Umbilical cord (tissue), 2 donors: ENCODE data around the gene CENPE. TPM values are rescaled to one million over a fixed set of nuclear protein-coding genes. Genes with fewer than 3 reads are reported as not detected.

Source experiments
- DNase-seq: peaks from one replicate; pipeline ENCODE4 v3.0.0-alpha.2; 2015; ENCODE audit warnings: low spot score
- total RNA-seq: library from RNA; depleted of rRNA; stranded (reverse); fragments of >200 nt; gene quantifications from one replicate; pipeline ENCODE4 v1.2.3, GENCODE V29; 2014; ENCODE audit warnings: low replicate concordance; ENCODE audit not compliant: insufficient read depth

Gene CENPE
- total RNA-seq, 1 donor from 2014 or later, result 4.3 TPM

DNA sequence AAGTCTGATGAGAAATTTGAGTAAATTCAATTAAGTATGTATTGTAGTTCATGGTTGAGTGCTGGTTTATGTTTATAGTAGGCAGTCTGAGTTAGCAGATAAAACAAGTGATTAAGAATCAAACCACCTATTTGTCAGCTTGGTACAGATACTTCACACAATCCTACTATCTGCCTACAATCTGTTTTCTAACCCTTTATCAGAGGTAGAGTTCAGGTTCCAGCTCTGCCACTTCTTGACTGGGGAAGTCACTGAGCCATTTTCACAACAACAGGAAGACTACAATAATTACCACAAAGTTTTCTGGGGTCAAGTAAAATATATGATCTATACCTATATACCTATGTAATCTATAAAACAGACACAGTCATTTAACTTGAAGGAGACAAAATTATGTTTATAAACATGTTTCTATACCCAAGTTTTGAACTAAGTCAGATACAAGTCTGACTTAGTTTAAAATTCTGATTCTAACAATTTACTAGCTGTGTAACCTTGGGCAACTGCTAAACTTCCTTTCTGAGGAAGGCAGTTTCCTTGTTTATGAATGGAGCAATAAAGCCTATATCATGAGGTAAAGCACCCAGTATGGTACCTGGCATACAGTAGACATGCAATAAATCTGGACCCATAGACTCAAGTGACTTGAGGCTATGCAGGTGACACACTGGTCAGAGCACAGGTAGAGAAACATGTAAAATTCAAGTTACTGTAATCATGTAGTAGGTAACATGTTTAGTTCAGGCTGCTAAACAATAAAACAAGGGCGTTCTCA is 61.3 kb downstream of the CENPE start:
- no peak for DNase-seq

DNA sequence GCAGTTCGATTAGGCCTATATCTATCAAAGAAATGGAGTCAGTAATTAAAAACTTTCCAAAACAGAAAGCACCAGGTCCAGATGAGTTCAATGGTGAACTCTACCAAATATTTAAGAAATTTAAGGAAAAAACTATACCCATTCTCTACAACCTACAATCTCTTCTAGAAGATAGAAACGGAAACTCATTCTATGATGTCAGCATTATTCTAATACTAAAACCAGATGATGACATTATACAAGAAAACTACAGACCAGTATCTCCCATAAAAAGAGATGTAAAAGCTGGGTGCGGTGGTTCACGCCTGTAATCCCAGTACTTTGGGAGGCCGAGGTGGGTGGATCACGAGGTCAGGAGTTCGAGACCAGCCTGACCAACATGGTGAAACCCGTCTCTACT is 69.0 kb downstream of the CENPE start:
- DNase-seq, result no peak

DNA sequence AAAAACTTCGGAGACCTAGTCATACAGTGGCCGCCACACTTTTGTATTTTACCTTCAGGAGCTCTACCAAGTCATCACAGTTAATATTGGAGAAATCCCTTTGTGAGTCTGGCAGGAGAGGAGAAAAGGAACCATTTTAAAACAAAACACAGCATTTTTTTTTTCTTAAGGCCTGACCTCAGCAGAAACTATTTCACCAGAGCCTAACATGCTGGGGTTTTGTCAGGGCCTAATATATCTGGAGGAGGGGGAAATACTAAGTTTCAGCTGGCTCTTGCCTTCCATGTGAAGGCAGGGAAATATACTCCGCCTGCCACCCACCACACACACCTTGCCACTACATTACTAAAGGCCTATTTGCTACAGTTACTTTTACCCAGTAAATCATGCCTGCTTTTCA is 72.0 kb downstream of the CENPE start:
- no peak for DNase-seq

DNA sequence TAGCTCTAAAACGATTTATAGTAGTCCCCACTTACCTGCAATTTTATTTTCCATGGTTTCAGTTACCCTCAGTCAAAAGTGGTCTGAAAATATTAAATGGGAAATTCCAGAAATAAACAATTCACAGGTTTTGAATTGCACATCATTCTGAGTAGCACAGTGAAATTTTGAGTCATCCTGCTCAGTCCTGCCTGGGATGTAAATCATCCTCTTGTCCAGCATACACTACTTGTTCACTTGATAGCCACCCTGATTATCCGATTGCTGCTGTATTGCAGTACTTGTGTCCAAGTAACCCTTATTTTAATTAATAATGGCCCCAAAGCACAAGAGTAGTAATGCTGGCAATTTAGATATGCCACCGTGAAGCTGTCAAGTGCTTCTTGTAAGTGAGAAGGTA is 75.0 kb downstream of the CENPE start:
- DNase-seq, result no peak

DNA sequence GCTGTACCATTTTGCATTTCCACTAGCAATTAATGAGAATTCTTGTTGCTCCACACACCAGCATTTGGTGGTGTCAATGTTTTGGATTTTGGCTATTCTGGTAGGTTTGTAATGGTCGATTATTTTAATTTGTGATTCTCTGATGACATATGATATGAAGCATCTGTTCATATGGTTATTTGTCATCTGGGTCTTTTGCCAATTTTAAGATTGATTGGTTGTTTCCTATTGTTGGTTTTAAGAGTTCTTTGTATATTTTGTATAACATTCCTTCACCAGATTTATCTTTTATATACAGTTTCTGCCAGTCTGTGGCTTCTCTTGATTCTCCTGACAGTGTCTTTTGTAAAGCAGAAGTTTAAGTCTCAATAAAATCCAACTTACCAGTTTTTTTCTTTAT is 80.0 kb downstream of the CENPE start:
- no peak for DNase-seq

DNA sequence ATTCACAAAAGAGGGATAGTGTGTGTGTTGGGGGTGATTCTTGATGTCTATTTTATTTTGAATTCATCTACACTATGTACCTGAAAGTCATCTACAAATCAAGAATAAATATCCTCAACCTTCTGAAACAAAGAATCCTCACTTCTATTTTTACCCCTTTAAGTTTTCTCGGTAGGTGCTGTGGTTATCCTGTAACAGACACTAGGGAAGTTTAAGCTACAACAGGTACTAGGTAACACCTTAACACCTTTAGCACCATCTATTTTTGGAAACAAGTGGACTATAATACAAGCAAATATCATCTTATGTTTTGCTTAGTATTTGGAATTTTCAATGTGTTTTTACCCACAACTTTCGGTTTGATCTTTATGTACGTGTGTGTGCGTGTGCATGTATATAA is 86.5 kb downstream of the CENPE start:
- no peak for DNase-seq

DNA sequence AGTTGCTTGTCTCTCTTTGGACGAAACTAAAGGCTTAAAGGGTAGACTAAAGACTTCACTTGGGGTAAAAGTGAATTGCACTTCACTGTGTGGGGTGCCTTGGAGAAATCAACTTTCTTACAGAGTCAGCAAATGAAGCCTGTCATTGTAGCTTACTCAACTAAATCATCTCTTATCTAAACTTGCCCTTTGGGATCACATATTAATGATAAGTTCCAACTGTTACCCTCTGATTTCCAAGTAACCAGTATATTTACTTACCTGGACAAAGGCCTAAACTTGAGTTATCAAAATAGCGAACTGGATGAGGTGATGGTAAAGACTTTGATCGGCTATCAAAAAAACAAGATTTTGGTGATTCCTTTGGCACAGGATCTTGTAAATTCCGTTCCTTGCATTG is 89.6 kb downstream of the CENPE start:
- DNase-seq, result no peak

DNA sequence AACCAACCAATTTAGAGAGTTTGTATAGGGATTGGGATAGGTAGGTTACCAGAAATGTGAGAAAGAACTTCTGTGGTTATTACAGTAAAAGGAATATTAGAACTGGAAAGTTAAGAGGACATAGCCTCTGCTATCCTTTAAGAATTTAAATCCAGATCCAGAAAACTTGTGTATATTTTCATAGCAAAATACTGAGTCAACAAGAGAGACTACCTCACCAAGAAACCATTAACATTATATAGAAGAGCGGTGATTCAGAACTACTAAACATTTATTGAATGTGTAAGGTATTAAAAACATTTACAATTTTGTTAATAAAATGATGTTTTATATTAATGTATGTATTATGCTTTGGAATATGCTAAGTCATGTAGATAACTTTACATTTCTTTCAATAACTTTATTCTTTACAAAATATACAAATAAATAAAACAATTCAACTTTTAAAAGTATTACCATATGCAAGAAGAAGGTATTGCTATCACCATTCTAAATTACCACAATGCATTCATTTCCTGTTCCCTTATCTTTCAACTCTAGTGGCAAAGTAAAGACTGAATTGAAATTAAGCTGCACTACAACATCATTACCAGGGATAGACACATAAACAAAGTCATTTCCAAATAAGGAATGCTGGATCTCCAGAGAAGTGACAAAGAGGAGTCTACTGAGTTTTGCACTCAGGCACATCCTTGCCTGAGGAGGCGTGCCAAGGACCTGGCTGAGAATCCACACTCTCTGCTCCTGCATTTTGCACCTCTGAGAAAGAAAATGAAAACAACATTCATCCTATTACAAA is 92.4 kb downstream of the CENPE start:
- no peak for DNase-seq

DNA sequence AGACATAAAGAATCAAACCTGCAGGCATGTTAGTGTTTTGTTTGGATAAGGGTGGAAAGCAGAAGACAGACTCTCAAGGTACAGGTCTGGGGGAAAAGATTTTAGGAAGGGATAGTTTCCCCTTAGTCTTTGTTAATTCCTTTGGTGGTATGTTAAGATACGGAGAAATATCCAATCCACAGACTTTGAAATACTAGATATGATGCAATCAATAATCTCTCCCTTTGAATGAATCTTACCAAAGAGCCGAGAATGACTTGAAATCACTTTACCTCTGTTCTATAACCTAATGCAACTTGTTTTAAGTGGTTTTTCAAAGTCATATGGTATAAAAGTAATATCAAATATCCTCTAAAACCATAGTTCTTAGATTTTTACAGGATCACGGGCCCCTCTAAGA is 93.3 kb downstream of the CENPE start:
- DNase-seq, result no peak

DNA sequence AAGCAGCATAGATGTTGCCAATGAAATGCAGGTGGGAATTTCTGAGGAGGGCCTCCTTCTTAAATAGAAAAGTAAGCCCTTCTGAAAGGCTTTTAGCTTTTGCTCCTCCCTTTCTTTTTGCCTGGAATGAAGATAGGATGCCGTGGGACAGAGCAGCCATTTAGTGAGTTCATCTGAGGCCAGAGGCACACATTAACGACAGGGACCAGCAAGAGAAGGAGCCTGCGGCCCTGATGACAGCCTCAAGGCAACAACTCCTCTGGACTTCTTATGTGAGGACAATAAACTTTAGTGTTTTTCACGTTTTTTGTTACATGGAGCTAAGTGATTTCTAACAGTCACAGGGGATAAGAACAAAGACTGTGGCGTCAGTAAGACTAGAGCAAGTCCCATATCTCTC is 97.5 kb downstream of the CENPE start:
- DNase-seq, result no peak

DNA sequence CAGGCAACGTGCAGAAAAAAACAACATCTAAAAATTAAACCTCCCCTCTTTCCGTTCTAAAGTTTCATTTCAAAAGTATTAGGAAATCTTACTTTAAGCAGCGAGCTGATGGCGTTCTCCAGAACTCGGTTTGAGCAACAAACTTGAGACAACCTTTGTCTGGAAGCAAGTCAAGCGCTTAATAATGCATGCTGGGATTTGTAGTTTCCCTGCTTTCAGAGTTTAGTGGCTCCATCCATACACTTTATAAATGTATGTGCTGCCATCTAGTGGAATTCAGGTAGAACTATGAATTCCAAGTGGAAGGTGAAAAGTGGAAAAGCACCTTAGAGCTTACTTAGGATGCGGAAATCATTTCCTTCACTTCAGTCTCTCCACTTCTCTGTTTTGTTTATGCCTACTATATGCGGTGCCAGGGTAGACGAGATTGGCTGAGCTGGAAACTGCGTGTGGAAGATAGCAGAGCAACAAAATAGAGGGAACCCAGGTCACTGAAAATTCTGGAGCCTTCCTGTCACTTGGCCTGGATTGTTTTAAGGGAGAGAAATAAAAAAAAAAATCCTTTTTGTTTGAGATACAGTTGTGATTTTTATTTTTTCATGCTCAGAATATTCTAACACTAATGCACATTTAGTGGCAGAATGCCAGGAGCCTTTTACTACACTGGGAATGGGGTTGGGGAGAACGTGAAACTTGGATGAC is 98.3 kb downstream of the CENPE start, which contains the start of gene BDH2:
Gene BDH2 (minus strand): TSS at position 144 of the 702 bp plus-strand sequence. CDS start 3,580 bp downstream, outside the sequence.
- peak; percentile 97 for DNase-seq

DNA sequence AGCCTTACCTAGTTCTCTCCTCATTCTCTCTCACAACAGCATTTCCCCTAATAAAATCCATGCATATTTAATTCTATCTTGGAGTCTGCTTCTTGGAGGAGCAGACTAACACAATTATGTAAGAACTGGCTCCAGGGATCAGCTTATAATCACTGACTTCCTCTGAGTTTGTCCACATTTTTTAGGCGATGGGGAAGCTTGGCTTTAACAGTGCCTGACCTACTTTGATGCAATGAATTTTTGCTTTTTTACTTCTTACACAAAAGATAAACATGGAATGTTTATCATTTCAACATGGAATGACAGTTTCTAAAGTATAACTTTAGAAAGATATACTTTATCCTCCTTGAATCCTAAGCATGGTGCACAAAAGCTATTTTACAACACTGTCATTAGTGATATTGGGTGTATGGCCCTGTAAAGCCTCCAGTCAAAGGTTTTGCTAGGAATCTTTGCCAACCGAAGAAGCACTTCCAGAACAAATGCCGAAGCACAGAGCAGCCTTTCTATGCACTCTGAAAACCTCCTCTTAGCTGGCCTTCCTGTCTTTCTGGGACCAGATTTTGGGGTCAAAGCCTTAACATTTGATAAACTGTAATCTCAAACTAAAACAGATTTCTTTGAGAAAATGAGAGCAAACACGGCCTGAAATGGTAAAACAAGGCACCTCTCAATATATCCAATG is 99.2 kb downstream of the CENPE start:
- DNase-seq, result peak; percentile 66

DNA sequence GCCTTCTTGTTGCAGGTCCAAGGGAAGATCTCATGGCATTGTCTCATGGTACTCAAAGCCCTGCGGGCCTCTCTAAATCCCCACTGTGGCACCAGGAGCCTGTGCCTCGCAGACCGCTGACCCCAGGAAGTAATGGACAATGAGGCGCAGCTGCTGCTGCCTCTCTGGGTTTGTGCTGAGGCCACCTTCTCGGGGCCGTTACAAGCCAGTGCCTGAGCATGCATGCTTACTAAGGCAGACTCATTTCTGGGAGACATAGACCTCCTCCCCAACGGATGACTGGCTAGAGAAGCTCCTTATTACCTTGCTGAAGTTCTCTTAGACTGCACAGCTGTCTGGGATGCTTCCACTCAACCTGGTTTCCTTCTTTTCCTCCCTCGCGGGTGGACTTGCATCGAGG is 99.8 kb downstream of the CENPE start:
- DNase-seq, result no peak

DNA sequence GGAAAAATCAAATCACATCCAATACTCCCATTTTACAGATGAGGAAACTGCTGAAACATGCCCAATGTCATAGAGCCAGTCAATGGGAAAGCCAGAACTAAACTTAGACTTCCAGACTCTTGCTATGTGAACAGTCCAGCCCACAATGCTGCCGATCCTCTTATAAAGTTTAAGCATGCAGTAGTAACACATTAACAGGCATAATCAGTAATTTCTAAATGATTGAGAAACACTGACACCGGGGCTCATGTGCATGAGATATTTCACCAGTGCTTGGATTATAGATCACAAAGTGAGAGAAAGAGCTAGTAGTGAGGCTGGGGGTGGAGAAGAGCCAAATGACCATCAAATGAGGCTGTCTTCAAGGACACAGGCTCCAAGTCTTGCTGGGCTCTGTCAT is 101.0 kb downstream of the CENPE start:
- DNase-seq, result no peak

DNA sequence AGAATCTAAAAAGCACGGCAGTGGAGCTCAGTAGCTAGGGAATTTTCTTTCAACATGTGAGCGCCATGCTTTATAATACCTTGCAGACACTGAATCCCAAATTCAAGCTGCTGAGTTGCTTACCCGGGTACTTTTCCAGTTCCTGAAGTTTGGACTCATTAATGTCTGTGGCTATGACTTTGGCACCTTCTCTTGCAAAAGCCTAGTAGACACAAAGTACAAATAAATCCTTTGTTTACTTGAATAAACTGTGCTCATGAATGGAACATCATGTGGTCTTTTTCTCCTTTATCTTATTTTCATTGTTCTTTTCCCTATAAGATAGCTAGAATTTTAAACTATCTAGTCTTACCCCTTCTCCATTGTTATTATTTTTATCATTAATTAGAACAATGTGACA is 103.1 kb downstream of the CENPE start:
- no peak for DNase-seq

DNA sequence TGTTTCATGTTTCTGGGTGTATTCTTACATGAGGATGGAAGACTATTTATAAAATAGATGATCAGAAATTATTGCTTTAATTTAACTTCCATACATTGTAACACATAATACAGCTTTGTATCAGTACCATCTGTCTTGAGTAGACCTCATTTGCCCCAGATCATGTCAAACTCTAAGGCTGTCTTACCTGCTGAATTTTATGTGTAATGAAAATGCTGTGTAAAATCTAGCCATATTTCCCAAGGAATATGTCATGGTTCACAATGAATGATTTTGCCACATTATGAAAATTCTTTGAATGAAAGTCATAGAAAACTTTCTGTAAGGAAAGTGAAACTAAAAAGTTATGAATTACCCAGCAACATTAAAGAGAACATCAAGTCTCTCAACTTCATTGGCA is 105.9 kb downstream of the CENPE start:
- DNase-seq, result no peak

DNA sequence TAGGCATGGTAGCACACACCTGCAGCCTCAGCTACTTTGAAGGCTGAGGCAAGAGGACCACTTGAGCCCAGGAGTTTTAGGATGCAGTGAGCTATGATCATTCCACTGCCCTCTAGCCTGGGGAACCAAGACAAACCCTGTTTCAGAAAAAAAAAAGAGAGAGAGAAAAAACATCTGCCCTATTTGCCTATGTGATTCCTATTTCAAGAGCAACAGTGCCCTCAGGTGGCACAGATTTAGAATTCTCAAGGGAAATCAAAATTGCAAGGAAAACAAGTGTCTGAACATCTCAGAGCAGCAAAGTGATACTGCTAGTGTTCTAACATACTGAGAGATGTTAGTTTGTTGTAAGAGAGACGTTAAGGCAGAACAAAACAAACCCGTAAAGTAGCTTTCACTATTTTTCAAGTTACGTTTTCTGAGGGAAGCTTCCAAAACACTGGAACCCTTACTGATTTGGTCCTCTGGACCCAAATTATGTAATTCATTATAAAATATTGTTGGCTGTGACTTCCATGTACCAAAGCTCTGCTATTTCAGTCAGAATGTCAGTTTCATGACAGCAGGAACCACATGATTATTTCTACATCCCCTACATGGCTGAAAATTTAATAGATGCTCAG is 106.4 kb downstream of the CENPE start:
- peak; percentile 64 for DNase-seq

DNA sequence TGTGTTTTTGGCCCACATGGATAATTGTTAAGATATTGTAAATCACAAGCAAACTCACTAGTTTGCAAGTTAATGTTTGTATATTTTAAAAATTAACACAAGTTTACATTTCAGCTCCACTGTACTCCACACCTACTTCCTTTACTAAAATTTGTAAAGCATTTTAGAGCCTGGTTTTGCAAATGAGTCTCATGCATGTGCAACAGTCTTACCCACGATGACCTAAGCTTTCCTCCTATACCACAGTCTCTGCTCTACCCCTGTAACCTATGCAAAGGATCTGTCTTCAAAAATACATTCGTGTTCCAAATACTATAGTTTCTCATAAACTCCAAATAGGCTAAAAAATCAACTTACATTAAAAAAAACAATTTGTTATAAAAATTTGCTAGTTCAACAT is 108.7 kb downstream of the CENPE start:
- no peak for DNase-seq

DNA sequence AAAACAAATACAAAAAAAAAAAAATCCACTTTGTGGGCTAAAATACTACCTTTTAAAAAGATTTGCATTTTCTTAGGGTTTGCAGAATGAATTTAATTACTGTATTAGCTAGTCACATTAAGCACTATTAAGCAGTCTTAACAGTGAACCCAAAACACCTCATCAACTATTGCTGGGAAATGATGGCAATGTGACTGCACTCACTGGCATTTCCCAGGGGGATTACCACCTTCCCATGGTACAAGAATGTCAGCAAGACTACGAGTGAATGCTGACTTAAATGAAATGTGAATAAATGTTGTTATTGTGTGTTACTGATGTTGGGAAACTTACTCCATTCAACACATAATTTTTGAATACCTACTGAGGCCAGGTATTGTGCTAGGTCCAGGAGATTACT is 111.6 kb downstream of the CENPE start:
- no peak for DNase-seq

DNA sequence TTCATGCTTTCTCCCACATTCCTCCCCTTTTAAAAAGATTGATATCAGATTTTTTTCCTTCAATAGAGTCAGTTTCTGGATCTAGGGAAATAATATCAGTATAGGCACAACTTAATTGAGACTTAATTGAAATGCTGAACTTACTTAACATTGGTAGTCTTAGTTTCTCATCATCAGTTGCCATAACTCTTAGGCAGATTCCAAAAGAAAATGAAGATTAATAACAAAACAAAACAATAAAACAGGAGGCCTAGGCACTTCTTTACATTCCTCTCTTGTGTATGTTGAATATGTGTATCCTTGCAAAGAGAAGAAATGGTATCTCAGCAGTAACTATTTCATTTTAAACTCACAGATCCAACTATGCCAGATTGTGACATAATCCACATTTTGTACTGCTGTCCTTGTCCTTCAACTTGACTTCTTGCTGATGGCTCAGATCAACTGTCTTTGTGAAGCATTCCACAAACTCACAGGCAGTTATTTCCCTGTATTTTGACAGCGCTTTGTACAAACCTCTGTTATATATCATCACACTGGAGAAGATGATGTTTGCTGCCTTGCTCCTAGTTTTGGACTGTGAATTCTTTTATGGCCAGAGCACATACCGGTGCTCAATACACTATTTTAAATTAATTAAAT is 112.5 kb downstream of the CENPE start:
- no peak for DNase-seq

DNA sequence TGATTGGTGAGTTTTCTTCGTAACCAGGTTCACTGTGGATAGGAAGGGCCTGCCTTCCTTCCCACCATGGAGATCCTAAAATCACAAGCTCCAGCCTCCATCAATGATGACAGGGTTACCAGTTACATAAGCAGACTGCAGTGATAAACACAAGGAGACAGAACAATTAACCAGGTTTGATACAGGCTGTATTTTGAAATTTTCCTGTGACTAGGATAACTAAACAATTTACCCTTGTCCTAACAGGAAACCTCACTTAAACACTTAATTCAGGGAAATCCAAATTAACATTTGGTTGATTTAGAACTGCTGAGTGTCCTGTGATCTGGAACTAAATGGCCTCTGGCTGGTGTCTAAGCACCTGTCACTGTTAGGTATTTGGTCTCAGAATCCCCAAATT is 118.5 kb downstream of the CENPE start:
- DNase-seq, result no peak
